Thoracic aorta (tissue), 2 donors: ENCODE data around the gene HIVEP2. TPM values are rescaled to one million over a fixed set of nuclear protein-coding genes. Genes with fewer than 3 reads are reported as not detected.

Source experiments
- ATAC-seq: fragments of 150-250 bp; one replicate; pipeline ENCODE4 v1.8.0; 2017; ENCODE audit warnings: low read depth; ENCODE audit not compliant: insufficient number of reproducible peaks, low FRiP score
- DNase-seq: peaks from one replicate; pipeline ENCODE4 v3.0.0-alpha.2; 2020; ENCODE audit warnings: low spot score
- H3K27ac ChIP-seq, 2 donors: fragments of 200-600 bp; sonication (generic); 1 replicate in 1 of 2; 2 replicates in 1 of 2; pipeline ENCODE4 v1.5.1; 2016; ENCODE audit warnings: mild to moderate bottlenecking in 2 of 2, moderate library complexity in 2 of 2
- H3K27me3 ChIP-seq: fragments of 200-600 bp; sonication (generic); replicated peaks from 2 replicates; pipeline ENCODE4 v1.6.0; 2016; ENCODE audit warnings: mild to moderate bottlenecking; ENCODE audit not compliant: insufficient read depth
- H3K36me3 ChIP-seq: fragments of 200-600 bp; sonication (generic); one replicate; pipeline ENCODE4 v1.5.1; 2016
- H3K4me1 ChIP-seq, 2 donors: fragments of 200-600 bp; sonication (generic); 1 replicate in 1 of 2; 2 replicates in 1 of 2; pipeline versions ENCODE4 v1.5.1 to v1.6.0; 2016; ENCODE audit warnings: low read depth in 2 of 2, mild to moderate bottlenecking in 1 of 2; ENCODE audit not compliant: control insufficient read depth in 1 of 2
- H3K4me3 ChIP-seq: fragments of 200-600 bp; sonication (generic); 2 replicates; pipeline ENCODE4 v1.5.1; 2016; ENCODE audit warnings: mild to moderate bottlenecking
- H3K9me3 ChIP-seq: fragments of 200-600 bp; sonication (generic); 2 replicates; pipeline ENCODE4 v1.5.1; 2016
- CTCF ChIP-seq: fragments of 200-600 bp; sonication (generic); IDR thresholded peaks from one replicate; pipeline ENCODE4 v1.5.1; 2019; ENCODE audit warnings: antibody characterized with exemption
- total RNA-seq, 2 donors: library from RNA; depleted of rRNA; stranded (reverse); fragments of >200 nt; gene quantifications; one replicate each; pipeline versions ENCODE4 v1.1.0 to v1.2.3, GENCODE V29; 2016

The HIVEP2 gene
- total RNA-seq, 2 donors from 2014 or later = 32.9 to 51.7 TPM

GRCh38 chr6:142716097-142716496 is 228.9 kb downstream of the HIVEP2 start:
- H3K9me3 ChIP-seq = peaks cover 12% of the 10 kb centered on the region
- H3K4me3 ChIP-seq = no peak overlapping the region
- ATAC-seq (no peak), DNase-seq (no peak)
- H3K36me3 ChIP-seq = no peaks in the 10 kb centered on the region
- no peaks in the 10 kb centered on the region for H3K4me1 ChIP-seq
- TF ChIP-seq CTCF = no peak
- H3K27me3 ChIP-seq = no peaks in the 10 kb centered on the region
- H3K27ac ChIP-seq = no peak overlapping the region

- Histone ChIP-seq H3K27ac (no peak overlapping the region), H3K4me1 (no peaks in the 10 kb centered on the region), H3K9me3 (peaks cover 12% of the 10 kb centered on the region), H3K27me3 (no peaks in the 10 kb centered on the region), H3K4me3 (no peak overlapping the region), H3K36me3 (no peaks in the 10 kb centered on the region)
- ATAC-seq (no peak), DNase-seq (no peak)
- no peak for TF ChIP-seq CTCF
Measured at GRCh38 chr6:142714951-142715785, 229.8 kb downstream of the HIVEP2 start.

- Histone ChIP-seq H3K4me3 (no peak overlapping the region), H3K27ac (no peak overlapping the region), H3K36me3 (no peaks in the 10 kb centered on the region), H3K4me1 (no peaks in the 10 kb centered on the region), H3K27me3 (no peaks in the 10 kb centered on the region), H3K9me3 (peaks cover 9% of the 10 kb centered on the region)
- no peak for ATAC-seq
- no peak for TF ChIP-seq CTCF
- no peak for DNase-seq
Measured at GRCh38 chr6:142713959-142714358, 231.0 kb downstream of the HIVEP2 start.

GRCh38 chr6:142712231-142712630 is 232.7 kb downstream of the HIVEP2 start:
- Histone ChIP-seq H3K4me1 (no peaks in the 10 kb centered on the region), H3K27me3 (no peaks in the 10 kb centered on the region), H3K36me3 (no peaks in the 10 kb centered on the region), H3K4me3 (no peak overlapping the region), H3K9me3 (no peaks in the 10 kb centered on the region), H3K27ac (no peak overlapping the region)
- DNase-seq (no peak), ATAC-seq (no peak)
- no peak for TF ChIP-seq CTCF

- no peak for DNase-seq
- no peaks in the 10 kb centered on the region for H3K4me1 ChIP-seq
- H3K9me3 ChIP-seq = no peaks in the 10 kb centered on the region
- no peaks in the 10 kb centered on the region for H3K36me3 ChIP-seq
- H3K27me3 ChIP-seq = no peaks in the 10 kb centered on the region
- no peak for TF ChIP-seq CTCF
- no peak overlapping the region for H3K4me3 ChIP-seq
- no peak overlapping the region for H3K27ac ChIP-seq
- no peak for ATAC-seq
Measured at GRCh38 chr6:142708651-142709050, 236.3 kb downstream of the HIVEP2 start.
